Ovary (tissue), 3 donors: Measurements from ENCODE around the gene RPUSD4.

ENCODE experiments used
- POLR2A ChIP-seq: fragments of 450-650 bp; IDR thresholded peaks from one replicate; pipeline ENCODE4 v1.6.1; 2017; ENCODE audit warnings: antibody characterized with exemption, mild to moderate bottlenecking, moderate library complexity
- TF ChIP-seq, protein P1 (sequence below), 3 donors: fragments of 450-650 bp in 2 of 3; fragments of 200-600 bp in 1 of 3; IDR thresholded peaks; one replicate each; pipeline versions ENCODE4 v1.5.1 to v1.8.0; 2016 to 2022; ENCODE audit warnings: antibody characterized with exemption in 3 of 3, mild to moderate bottlenecking in 1 of 3
- donor health status: DM: no; HTN: no; CAD: no.

DNA sequence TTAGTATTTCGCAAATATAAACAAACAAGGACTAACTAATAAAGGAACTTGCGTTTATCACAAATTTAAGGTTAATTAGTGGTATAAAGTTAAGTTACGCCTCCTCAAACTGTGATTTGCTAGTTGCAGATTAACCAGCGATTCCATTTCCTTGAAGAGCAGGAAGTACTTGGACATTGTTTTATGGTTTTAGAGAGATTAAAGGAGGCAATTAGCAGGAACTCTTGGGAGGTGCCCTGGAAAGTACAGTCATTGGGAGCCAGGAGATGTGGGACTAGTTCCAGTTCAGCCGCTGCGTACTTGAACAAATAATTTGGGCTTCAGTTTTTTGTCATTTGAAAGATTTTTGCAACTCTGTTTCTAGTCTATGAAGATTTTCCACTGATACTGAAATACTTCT lies 3.4 kb upstream of the RPUSD4 start:
- TF ChIP-seq, protein P1, sequence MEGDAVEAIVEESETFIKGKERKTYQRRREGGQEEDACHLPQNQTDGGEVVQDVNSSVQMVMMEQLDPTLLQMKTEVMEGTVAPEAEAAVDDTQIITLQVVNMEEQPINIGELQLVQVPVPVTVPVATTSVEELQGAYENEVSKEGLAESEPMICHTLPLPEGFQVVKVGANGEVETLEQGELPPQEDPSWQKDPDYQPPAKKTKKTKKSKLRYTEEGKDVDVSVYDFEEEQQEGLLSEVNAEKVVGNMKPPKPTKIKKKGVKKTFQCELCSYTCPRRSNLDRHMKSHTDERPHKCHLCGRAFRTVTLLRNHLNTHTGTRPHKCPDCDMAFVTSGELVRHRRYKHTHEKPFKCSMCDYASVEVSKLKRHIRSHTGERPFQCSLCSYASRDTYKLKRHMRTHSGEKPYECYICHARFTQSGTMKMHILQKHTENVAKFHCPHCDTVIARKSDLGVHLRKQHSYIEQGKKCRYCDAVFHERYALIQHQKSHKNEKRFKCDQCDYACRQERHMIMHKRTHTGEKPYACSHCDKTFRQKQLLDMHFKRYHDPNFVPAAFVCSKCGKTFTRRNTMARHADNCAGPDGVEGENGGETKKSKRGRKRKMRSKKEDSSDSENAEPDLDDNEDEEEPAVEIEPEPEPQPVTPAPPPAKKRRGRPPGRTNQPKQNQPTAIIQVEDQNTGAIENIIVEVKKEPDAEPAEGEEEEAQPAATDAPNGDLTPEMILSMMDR (IDR thresholded peaks at IDR 0.05), result no peak
- TF ChIP-seq POLR2A, result no peak
